SH-SY5Y (cell line): ENCODE data around the gene FGGY.

ENCODE experiments used
- GATA2 ChIP-seq: IDR thresholded peaks from 2 replicates; pipeline ENCODE4 v1.6.1; 2011; ENCODE audit warnings: mild to moderate bottlenecking, low read depth, low read length
- GATA3 ChIP-seq: IDR thresholded peaks from 2 replicates; pipeline ENCODE4 v1.6.1; 2011; ENCODE audit warnings: low read depth, mild to moderate bottlenecking, low read length, moderate library complexity

DNA sequence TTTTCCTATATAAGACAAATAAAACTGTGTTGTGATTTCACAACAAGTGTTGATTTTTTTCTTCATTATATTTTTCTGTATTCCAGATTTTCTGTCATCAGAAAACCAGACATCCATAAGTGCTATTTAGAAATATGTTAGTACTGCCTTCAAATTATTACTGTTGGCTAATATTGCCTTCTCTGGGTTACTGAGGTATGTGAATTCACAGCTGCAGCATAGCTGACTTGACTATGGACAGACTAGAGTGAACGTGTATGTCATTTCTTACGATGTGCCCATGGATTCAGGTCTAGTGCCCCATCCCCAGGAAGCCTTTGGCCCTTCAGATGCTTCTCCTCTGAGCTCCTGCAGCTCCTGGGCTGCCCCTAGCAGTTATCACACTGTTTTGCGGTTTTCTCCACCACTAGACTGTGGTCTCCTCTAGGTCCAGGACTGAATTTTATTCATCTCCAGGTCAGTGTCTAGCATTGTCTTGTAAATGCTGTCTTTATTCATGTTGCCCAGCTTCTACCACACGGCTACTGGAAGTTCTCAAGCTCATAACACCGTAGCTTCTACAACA, 118.5 kb downstream of the FGGY start:
- TF ChIP-seq GATA3 (no peak), GATA2 (no peak)
